ENCODE results near the gene STON1.

STON1 gene

DNA sequence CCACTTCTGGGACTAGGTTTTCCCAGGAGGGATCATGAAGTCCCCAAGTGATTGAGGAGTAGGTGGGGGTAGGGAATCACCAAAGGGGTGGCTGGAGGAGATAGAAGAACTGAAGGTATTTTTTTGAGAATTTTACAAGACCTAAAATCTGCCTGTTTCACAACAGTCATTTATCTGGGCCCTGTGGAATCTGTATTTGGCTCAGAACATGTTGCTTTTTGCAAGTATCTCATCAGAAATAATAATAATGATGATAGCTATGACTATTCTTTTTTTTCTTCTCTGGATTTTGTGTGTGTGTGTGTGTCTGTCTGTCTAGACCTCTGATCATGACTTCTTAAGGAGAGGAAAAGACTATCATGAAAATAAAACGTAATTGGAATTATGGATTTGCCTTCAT, 13.9 kb downstream of the STON1 start:
- Histone ChIP-seq H3K27ac (ENCODE audit: low read length) (no peak overlapping the region), H3K4me2 (ENCODE audit: low read depth, low read length) (no peak overlapping the region), H3K4me3 (ENCODE audit: low read length) (no peak overlapping the region), H3K4me1 (ENCODE audit: low read length) (no peaks in the 10 kb centered on the region), H3F3A (ENCODE audit: insufficient read depth, low read length) (no peaks in the 10 kb centered on the region), H3K9me3 (replicated peaks; ENCODE audit: insufficient read depth, low read length) (no peaks in the 10 kb centered on the region), H3K9me2 (replicated peaks; ENCODE audit: insufficient read depth, low read length) (no peaks in the 10 kb centered on the region), H3K9ac (ENCODE audit: low read length) (no peak overlapping the region), H3K36me3 (replicated peaks; ENCODE audit: insufficient read depth, low read length) (no peaks in the 10 kb centered on the region), H3K79me2 (ENCODE audit: low read length) (no peaks in the 10 kb centered on the region), H3K27me3 (replicated peaks; ENCODE audit: insufficient read depth, low read length) (no peaks in the 10 kb centered on the region), H4K20me1 (ENCODE audit: insufficient read depth, low read length) (no peaks in the 10 kb centered on the region), H2AFZ (ENCODE audit: low read length) (no peak overlapping the region)
- no peak for DNase-seq
- TF ChIP-seq EZH2phosphoT487 (IDR thresholded peaks at IDR 0.05; ENCODE audit: low read length): no peak
- TF ChIP-seq EZH2 (optimal IDR thresholded peaks at IDR 0.05; ENCODE audit: low read depth, low read length): no peak
- TF ChIP-seq, protein P1, sequence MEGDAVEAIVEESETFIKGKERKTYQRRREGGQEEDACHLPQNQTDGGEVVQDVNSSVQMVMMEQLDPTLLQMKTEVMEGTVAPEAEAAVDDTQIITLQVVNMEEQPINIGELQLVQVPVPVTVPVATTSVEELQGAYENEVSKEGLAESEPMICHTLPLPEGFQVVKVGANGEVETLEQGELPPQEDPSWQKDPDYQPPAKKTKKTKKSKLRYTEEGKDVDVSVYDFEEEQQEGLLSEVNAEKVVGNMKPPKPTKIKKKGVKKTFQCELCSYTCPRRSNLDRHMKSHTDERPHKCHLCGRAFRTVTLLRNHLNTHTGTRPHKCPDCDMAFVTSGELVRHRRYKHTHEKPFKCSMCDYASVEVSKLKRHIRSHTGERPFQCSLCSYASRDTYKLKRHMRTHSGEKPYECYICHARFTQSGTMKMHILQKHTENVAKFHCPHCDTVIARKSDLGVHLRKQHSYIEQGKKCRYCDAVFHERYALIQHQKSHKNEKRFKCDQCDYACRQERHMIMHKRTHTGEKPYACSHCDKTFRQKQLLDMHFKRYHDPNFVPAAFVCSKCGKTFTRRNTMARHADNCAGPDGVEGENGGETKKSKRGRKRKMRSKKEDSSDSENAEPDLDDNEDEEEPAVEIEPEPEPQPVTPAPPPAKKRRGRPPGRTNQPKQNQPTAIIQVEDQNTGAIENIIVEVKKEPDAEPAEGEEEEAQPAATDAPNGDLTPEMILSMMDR (IDR thresholded peaks at IDR 0.05; ENCODE audit: low read length): no peak

DNA sequence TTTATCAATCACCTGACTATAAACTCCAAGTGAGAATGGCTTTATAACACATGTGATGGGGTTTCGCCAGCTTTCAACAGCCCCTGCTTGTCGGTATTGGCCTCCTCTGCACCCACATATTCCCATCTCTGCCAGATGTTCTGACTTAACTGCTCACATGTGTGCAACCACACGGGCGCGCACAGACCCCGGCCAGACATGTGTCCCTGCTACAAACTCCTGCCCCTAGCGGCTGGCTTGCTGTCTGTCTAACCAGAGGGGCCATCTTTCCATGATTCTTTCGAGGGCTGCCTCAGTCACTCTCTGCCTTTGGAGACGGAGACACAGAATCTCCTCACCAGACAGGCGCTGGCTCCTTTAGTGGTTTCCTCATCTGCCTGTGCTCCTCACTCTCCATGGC, 15.3 kb downstream of the STON1 start:
- no peaks in the 10 kb centered on the region for H4K20me1 ChIP-seq (ENCODE audit: insufficient read depth, low read length)
- H3K36me3 ChIP-seq (replicated peaks; ENCODE audit: insufficient read depth, low read length): no peaks in the 10 kb centered on the region
- no peak overlapping the region for H2AFZ ChIP-seq (ENCODE audit: low read length)
- no peak overlapping the region for H3K4me2 ChIP-seq (ENCODE audit: low read depth, low read length)
- no peaks in the 10 kb centered on the region for H3K9me3 ChIP-seq (replicated peaks; ENCODE audit: insufficient read depth, low read length)
- no peaks in the 10 kb centered on the region for H3K79me2 ChIP-seq (ENCODE audit: low read length)
- no peak overlapping the region for H3K27ac ChIP-seq (ENCODE audit: low read length)
- H3K4me3 ChIP-seq (ENCODE audit: low read length): no peak overlapping the region
- H3F3A ChIP-seq (ENCODE audit: insufficient read depth, low read length): no peaks in the 10 kb centered on the region
- no peaks in the 10 kb centered on the region for H3K9me2 ChIP-seq (replicated peaks; ENCODE audit: insufficient read depth, low read length)
- DNase-seq: no peak
- H3K9ac ChIP-seq (ENCODE audit: low read length): no peak overlapping the region
- no peaks in the 10 kb centered on the region for H3K27me3 ChIP-seq (replicated peaks; ENCODE audit: insufficient read depth, low read length)
- TF ChIP-seq, protein P1 (IDR thresholded peaks at IDR 0.05; ENCODE audit: low read length): no peak
- TF ChIP-seq EZH2 (optimal IDR thresholded peaks at IDR 0.05; ENCODE audit: low read depth, low read length): no peak
- no peak for TF ChIP-seq EZH2phosphoT487 (IDR thresholded peaks at IDR 0.05; ENCODE audit: low read length)
- no peaks in the 10 kb centered on the region for H3K4me1 ChIP-seq (ENCODE audit: low read length)

DNA sequence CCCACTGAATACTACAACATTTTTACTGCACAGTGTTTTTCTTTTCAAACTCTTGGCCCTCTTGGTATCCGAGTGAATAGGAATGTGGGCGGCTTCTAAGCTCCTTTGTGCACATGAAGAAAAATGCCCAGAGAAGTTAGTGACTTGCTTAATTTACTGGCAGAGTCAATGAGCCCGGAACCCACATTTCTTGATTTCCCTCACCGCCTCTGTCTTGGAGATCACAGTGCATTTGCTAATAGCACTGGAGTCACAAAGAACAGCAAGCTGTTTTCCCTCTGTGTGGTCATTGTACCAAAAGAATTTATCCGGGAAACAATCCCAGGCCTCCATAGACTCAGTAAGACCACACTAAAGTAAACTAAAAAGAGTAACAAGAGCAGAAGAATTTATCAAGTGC, 18.9 kb downstream of the STON1 start:
- H3K27ac ChIP-seq (ENCODE audit: low read length): no peak overlapping the region
- TF ChIP-seq EZH2 (optimal IDR thresholded peaks at IDR 0.05; ENCODE audit: low read depth, low read length): no peak
- no peak for TF ChIP-seq EZH2phosphoT487 (IDR thresholded peaks at IDR 0.05; ENCODE audit: low read length)
- no peak overlapping the region for H3K4me2 ChIP-seq (ENCODE audit: low read depth, low read length)
- H3K9me3 ChIP-seq (replicated peaks; ENCODE audit: insufficient read depth, low read length): no peaks in the 10 kb centered on the region
- H3K36me3 ChIP-seq (replicated peaks; ENCODE audit: insufficient read depth, low read length): no peaks in the 10 kb centered on the region
- no peaks in the 10 kb centered on the region for H3K4me1 ChIP-seq (ENCODE audit: low read length)
- H2AFZ ChIP-seq (ENCODE audit: low read length): no peak overlapping the region
- H3K4me3 ChIP-seq (ENCODE audit: low read length): no peak overlapping the region
- H4K20me1 ChIP-seq (ENCODE audit: insufficient read depth, low read length): no peaks in the 10 kb centered on the region
- no peaks in the 10 kb centered on the region for H3K79me2 ChIP-seq (ENCODE audit: low read length)
- no peak overlapping the region for H3K9ac ChIP-seq (ENCODE audit: low read length)
- H3F3A ChIP-seq (ENCODE audit: insufficient read depth, low read length): no peaks in the 10 kb centered on the region
- H3K27me3 ChIP-seq (replicated peaks; ENCODE audit: insufficient read depth, low read length): no peaks in the 10 kb centered on the region
- no peak for DNase-seq
- H3K9me2 ChIP-seq (replicated peaks; ENCODE audit: insufficient read depth, low read length): no peaks in the 10 kb centered on the region

DNA sequence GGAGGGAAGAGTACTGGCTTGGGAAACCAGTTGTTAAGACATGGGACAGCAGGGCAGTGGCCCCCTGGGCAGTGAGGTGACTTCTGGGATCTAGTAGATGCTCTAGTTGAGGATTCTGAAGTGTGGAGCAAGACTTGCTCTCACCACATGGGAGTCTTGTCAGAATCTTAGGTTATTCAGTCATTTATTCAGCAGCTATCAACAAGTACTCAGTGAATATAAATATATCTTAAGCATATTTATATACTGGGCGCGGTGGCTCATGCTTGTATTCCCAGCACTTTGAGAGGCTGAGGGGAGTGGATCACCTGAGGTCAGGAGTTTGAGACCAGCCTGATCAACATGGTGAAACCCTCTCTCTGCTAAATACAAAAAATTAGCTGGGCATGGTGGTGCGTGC, 20.0 kb downstream of the STON1 start:
- Histone ChIP-seq H3F3A (ENCODE audit: insufficient read depth, low read length) (no peaks in the 10 kb centered on the region), H3K4me1 (ENCODE audit: low read length) (no peaks in the 10 kb centered on the region)

More for the DNA sequence above, 20.0 kb downstream of the STON1 start:
- no peaks in the 10 kb centered on the region for H3K36me3 ChIP-seq (replicated peaks; ENCODE audit: insufficient read depth, low read length)
- H3K27me3 ChIP-seq (replicated peaks; ENCODE audit: insufficient read depth, low read length): no peaks in the 10 kb centered on the region
- H3K4me3 ChIP-seq (ENCODE audit: low read length): no peak overlapping the region
- H3K79me2 ChIP-seq (ENCODE audit: low read length): no peaks in the 10 kb centered on the region
- no peak overlapping the region for H3K4me2 ChIP-seq (ENCODE audit: low read depth, low read length)
- no peak overlapping the region for H3K27ac ChIP-seq (ENCODE audit: low read length)
- H3K9me3 ChIP-seq (replicated peaks; ENCODE audit: insufficient read depth, low read length): no peaks in the 10 kb centered on the region
- H2AFZ ChIP-seq (ENCODE audit: low read length): no peak overlapping the region
- no peak for DNase-seq
- H3K9ac ChIP-seq (ENCODE audit: low read length): no peak overlapping the region
- TF ChIP-seq EZH2 (optimal IDR thresholded peaks at IDR 0.05; ENCODE audit: low read depth, low read length) (no peak), EZH2phosphoT487 (IDR thresholded peaks at IDR 0.05; ENCODE audit: low read length) (no peak)
- TF ChIP-seq, protein P1 (IDR thresholded peaks at IDR 0.05; ENCODE audit: low read length): no peak
- no peaks in the 10 kb centered on the region for H4K20me1 ChIP-seq (ENCODE audit: insufficient read depth, low read length)
- H3K9me2 ChIP-seq (replicated peaks; ENCODE audit: insufficient read depth, low read length): no peaks in the 10 kb centered on the region

Data from MM.1S (cell line).